ENCODE results near the gene ECD.
"Not testable (repeated sequence)": the region's sequence is repeated elsewhere in the genome, so short reads cannot be mapped to it uniquely, and the experiment has no call there.

ECD gene

DNA sequence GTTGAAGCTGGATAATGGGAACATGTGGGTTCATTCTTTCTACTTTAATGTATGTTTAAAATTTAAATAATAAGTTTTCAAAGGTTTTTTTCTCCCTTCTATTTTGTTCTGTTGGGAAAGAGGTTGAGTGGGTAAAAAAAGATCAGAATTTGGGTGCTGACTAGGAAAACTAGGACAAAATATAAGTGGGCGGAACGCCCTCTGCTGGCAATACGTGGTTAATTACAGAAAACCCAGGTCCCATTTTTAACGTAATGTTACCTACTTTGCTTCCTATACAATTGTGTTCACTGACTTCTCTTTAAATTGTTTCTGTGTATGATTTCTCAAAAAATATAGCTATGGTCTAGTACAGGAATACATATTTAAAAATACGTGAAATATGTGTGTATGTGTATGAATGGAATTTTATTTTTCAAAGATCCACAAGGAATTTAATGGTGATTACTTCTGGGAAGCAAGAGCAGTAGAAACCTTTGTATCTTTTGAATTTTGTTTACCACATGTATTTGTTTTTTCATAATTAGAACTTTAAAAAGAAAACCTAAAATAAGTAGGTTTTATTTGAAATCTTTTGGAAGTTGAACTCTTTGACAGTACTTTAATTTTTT lies 8.7 kb downstream of the ECD start:
- DNase-seq: no peak

DNA sequence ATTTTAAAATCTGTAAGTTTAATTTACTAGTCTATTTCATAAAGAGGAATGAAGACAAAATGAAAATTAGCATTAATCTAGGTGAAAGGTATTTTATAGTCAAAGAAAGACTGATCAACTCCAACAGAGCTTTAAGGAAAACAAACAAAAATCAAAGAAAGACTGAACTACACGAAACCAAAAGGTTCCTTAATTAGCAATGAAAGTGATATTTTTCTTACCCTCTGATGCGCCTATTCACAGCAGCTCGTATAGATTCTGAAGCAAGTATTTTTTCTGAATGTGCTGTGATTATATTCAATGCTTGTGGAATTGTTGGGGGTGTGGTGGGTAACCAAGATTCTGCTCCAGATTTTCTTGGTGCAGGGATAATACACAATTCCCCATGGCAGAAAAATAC lies 11.8 kb downstream of the ECD start:
- DNase-seq: no peak

DNA sequence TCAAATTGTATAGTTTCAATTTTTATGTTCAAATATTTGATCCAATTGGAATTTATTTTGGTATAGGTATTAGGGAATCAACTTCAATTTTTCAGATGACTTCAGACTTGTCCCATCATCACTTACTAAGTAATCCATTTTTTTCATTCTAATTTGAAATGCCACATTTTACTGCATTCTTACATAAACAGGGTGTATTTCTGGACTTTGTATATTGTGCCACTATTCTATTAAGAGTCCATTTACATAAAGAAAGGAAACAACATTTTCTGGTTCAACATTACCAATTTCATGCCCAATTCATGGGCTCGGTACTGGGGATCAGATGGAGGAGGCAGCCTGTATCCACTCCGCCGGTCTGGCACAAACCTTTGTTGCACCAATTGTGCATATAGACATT lies 15.8 kb downstream of the ECD start:
- DNase-seq: no peak

DNA sequence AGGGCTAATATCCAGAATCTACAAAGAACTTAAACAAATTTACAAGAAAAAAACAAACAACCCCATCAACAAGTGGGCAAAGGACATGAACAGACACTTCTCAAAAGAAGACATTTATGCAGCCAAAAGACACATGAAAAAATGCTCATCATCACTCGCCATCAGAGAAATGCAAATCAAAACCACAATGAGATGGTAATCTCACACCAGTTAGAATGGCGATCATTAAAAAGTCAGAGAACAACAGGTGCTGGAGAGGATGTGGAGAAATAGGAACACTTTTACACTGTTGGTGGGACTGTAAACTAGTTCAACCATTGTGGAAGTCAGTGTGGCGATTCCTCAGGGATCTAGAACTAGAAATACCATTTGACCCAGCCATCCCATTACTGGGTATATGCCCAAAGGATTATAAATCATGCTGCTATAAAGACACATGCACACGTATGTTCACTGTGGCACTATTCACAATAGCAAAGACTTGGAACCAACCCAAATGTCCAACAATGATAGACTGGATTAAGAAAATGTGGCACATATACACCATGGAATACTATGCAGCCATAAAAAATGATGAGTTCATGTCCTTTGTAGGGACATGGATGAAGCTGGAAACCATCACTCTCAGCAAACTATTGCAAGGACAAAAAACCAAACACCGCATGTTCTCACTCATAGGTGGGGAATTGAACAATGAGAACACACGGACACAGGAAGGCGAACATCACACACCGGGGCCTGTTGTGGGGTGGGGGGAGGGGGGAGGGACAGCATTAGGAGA lies 17.0 kb downstream of the ECD start:
- DNase-seq: not testable (repeated sequence)

DNA sequence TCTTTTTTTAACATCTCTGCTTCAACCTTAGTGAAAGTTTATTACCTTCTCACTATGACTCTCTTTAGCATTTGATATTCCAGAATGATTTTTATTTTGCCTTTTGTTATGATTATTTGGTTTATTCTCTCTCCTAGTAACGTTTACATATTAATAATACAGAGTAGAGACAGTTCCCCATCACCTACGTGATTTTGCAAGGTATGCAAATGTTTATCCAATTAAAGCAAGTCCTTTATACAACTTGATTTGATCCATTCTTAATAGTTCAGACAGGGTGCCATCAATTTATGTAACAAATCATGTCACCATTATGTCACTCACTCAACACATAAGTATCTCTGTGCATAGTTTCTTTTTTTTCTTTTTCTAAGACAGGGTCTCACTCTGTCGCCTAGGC lies 26.2 kb downstream of the ECD start:
- DNase-seq: no peak

DNA sequence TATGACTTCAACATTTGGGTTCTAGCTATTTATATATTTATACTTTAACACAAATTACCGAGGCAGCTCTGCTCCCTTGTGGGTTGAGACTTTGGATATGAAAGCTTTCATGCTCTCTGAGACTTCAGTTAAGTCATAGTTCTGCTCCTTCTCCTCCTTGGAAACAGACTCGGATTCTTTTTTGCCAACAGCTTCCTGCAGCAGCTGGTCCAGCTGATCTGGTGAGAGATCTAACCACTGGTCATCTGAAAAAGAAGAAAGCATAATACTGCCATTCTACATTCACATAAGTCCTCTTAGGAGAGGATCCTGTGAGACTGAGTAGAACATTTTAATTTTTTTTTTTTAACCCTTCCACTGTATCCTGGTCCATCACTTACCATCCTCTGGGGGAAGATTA lies 28.6 kb downstream of the ECD start:
- no peak for DNase-seq

DNA sequence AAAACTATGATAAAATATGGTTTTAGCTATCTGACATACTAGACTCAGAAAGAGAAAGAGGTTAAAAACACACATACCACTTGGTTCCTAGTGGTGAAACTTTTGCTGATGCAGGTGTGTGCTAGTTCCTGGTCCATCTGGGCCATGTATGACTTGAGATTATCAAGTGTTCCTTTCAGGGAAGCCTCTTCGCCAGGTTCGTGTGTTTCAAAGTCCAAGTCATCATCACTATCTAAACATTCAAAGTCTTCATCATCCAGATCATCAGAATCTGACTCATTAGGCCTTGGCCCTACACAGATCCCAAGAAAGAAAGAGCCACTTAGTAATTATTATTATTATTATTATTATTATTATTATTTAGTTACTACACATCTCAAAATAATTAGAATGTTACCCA lies 31.2 kb downstream of the ECD start:
- no peak for DNase-seq

DNA sequence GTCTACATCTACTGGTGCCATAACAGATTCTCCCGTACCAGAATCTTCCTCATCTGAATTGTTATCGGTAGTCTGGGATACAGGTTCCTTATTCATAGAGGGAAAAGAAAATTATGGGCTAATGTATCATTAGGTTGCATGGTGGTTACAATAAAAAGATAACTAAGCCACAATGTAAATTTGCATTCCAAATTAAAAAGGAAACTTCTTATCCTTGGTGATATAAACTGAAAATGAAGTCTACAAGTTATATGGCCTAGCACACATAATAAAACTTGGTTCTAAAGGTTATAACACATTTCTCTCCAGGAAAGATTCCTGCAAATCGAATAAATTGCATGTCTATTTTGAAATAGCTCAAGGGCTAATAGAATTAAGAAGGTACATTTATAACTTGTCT lies 33.1 kb downstream of the ECD start:
- no peak for DNase-seq

DNA sequence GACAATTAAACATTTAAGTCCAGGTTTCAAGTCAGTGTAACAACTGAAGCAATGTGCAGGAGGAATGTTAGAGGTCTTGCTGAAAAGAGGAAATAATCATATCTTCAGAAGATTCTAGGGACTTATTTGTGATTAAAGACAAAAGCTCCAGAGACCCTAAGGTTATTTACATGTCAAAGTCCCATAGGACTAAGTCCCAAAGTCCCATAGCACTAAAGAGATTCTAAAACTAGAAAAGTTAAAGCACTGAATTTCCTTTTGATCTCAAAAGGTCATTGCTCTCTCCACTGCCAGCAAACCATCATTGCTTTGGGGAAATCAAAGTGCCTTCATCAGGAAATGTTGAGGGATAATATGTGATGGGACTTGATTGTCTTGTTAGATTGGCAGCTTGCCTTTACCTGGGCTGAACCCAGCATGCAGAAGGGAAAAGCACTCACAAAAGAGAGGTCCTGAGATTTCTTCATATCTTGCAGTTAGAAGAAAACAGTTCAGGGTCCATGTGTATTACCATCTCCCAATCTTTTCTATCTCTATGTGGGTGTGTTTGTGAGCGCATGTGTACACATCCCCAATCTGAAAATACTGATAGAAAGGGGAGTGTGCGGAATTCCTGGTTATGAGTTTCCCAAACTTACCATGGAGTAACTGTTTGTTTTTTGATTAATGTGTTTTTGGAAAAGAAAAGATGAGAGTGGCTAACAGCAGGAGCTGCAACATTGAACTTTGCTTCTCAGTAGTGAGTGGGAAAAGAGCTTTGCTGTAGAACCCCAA lies 35.7 kb downstream of the ECD start:
- DNase-seq: no peak

DNA sequence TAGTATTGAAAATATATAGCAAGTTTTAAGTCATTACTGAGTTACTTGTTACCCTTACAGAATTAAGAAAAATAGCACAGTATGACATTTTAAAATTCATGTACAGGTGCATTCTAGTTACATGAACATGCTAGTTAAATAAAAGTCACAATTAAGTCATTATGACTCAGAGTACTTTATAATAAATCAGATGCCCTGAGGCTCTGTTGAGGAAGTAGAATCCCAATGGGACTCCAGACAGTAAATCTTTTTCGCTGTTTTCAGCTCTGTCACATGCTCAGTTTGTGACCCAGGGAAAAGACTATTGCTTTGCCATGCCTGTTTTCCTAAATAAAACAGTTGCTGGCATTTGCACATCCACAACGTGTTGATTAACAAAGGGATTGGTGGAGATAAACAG lies 36.5 kb downstream of the ECD start:
- DNase-seq: no peak

DNA sequence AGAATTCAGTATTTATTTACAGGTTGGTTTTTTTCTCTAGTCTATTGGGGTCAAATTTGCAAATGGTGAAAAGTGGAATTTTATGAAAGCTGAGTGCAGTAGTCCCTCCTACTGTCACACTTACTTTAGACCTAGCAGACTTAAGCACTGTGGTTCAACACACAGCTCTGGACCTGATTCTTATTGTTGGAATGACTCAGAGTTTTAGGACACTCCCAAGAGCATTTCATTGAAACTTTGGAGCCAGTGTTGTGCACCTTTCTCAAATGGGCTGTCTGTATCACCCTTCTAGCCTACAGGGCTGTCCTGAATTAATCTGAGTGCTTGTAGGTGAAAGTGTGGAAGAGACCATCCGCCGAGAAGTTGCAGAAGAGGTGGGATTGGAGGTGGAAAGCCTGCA lies 41.5 kb downstream of the ECD start:
- no peak for DNase-seq

DNA sequence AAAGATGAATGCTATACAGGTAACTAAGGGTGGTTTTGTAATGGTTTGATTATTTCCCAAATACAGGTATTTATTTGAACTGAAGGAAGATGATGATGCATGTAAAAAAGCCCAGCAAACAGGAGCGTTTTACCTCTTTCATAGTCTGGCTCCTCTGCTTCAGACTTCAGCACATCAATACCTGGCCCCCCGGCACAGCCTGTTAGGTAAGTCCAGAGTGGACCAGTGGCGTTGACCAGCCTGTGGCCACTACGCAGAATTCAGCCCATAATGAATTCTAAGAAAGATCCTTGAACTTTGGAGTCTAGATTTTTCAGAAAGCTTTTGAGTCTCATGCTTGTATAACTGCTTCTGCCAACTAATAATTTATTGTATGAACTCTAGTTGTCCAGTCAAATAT lies 47.9 kb downstream of the ECD start:
- no peak for DNase-seq

DNA sequence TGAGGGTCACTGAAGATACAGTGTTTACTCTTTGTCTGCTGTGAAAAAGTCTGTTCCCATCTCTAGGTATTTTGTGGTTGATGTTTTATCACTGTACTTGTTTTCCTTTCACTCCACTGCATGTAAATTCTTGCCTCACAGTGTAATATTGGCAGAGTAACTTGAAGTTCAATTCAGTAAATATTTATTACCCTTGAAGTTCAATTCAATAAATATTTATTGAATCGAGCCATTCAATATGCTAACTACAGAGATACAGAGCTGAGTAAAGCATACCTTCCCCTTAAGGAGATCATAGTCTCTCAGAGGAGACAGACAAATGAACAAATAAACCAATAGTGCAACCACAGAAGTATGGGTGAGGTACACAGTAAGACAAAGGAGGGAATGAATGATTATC lies 48.4 kb downstream of the ECD start:
- no peak for DNase-seq

DNA sequence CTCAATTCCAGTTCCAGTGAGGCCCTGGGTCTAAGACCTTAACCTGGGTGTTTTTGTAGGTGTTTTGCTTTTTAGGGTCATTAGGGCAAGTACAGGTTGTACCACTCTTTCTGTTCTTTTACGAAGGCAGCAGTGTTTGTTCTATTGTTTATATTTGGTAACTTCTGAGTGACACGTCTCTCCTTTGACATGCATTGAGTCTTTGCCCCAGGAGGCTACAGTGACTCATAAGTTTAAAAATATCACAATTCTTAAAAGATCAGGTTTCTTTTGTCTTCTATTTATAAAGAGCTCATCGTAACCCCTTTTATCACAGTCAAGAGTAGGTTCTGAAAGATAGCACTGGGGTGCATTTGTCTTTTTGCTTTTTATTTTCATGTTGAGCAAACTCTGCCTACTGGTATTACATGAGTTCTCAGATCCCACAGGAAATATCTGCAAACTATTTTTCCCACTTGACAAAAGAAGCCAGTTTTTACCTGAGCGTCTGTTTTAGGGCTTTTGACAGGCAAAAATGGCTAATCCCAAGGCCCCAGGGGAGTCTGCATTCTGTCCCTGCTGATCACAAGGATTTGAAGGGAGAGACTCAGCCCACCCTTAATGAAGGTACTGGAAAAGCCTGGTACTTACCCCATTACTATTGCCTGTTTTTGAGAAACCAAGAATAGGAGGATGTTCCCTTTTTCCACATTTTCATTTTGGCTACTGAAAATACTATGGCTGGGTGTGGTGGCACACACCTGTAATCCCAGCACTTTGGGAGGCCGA lies 49.6 kb downstream of the ECD start:
- DNase-seq: no peak

DNA sequence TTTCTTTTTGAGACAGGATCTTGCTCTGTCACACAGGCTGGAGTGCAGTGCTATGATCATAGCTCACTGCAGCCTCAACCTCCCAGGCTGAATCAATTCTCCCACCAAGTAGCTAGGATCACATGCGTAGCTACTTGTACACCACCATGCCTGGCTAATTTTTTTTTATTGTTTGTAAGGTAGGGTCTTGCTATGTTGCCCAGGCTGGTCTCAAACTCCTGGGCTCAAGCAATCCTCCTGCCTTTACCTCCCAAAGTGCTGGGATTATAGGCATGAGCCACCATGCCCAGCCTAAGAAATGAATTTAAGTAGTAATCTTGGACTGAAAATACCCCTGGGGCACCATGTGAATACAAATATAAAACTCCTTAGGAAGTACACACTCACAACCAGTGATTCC lies 51.8 kb downstream of the ECD start:
- no peak for DNase-seq

DNA sequence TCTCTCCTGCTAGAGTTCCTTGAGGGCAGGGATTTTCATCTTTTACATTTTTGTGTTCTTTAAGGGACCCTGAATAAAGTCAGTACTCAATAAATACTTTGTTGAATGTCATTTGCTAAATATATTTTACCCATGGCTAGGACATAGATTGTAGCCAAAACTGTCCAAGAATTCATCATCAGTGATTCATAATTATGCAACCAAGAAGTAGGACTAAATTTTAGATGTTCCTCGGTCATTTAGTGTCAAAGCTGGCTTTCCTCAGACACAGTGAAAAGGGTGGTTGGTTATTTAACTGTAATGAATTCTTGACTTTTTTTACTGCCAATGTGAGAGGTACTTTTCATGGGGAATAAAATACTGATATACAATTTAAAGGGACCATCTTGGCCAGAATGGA lies 54.3 kb downstream of the ECD start:
- DNase-seq: no peak

DNA sequence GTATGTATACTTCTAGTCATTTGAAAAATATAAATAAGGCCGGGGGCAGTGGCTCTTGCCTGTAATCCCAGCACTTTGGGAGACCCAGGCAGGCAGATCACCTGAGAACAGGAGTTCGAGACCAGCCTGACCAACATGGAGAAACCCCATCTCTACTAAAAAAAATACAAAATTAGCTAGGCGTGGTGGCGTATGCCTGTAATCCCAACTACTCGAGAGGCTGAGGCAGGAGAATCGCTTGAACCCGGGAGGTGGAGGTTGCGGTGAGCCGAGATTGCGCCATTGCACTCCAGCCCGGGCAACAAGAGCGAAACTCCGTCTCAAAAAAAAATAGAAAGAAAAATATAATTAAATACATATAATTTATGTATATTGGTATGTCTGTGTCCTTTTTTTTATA lies 55.8 kb downstream of the ECD start:
- DNase-seq: not testable (repeated sequence)

DNA sequence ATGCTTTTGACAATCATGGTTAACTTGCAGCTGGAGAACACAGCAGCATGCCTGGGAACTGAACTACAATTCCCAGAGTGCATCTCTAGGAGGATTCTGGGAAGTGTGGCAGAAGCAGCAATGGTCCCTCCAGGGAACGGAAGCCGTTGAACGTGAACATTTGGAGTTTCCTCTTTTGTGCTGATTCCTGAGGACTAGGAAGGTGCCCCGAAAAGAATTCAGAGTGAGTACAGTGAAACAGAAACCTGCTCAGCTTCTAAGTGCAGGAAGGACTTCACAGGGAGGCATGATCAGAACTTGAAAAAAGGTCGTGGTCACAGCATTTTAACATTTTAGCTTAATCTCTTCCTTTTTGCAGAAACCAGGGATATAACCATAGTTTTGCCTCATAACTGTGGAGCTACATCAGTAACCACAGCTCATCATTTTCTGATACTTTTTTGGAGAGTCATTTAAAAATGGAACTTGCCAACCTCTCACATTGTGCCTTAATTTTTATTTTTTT lies 57.4 kb downstream of the ECD start, which contains the start of gene NUDT13:
TSS of gene NUDT13 (plus strand) at position 111 of the 505 bp plus-strand sequence. CDS start 3,911 bp downstream, outside the sequence.
- no peak for DNase-seq

DNA sequence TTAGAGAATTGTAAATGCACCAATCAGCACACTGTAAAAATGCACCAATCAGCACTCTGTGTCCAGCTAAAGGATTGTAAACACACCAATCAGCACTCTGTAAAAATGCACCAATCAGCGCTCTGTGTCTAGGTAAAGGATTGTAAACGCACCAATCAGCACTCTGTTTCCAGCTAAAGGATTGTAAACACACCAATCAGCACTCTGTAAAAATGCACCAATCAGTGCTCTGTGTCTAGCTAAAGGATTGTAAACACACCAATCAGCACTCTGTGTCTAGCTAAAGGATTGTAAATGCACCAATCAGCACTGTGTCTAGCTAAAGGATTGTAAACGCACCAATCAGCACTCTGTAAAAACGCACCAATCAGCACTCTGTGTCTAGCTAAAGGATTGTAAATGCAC lies 58.6 kb downstream of the ECD start:
- not testable (repeated sequence) for DNase-seq

DNA sequence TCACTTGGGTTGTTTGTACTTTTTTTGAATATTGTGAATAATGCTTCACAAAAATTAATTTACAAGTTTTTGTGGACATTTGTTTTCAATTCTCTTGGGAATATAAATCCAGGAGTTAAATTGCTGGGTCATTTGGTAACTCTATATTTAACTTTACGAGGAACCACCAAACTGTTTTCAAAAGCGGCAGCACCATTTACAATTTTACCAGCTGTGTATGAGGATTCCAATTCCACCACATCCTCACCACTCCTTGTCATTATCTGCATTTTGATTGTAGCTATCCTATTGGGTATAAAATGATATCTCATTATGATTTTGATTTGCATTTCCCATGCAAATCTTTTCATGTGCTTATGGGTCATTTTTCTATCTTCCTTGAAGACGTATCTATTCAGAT lies 61.5 kb downstream of the ECD start:
- DNase-seq: no peak

DNA sequence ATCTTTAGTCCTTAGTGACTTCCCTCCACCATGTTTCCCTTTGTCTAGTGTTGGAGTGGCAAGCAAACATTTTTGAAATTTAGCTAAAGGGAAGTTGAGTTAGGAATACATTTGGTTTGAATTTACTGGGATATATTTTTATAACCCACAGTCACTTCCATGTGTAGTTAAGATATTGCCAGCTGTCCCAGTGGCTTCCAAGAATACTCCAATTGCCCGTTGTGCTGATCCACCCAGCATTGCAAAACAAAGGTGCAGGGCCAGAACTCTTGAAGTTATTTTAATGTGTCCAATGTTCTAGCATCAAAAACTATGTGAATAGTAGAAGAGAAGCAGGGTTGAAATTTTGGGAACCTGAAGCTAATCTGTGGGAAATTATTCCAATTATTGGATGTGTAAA lies 68.7 kb downstream of the ECD start:
- DNase-seq: no peak

DNA sequence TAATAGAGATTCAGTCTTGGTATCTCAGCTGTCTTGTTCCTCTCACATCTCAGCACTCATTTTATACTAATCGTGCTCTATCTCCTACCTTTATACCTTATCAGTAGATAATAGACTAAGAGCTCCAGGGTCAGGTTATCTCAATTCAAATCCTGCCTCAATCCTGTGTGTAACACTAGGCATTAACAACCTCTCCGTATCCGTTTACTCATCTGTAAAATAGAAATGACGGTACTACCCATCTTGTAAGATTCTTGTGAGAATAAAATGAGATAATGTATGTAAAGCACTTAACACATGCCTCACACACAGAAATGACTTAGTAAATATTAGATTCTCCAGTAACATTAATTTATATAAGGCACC lies 70.5 kb downstream of the ECD start:
- DNase-seq: no peak

Data from activated gamma-delta T cell (primary cell).